Effector memory CD4-positive, alpha-beta T cell (primary cell): Measurements from ENCODE around the gene DGCR2.
"Not testable (repeated sequence)": the region's sequence is repeated elsewhere in the genome, so short reads cannot be mapped to it uniquely, and the experiment has no call there.

Source experiments
- DNase-seq, 3 donors: peaks; one replicate each; pipeline ENCODE4 v3.0.0-alpha.2; 2020
- H3K27ac ChIP-seq: 2 replicates; pipeline ENCODE4 v1.7.0; 2013; ENCODE audit warnings: mild to moderate bottlenecking, low read length, moderate library complexity; ENCODE audit not compliant: insufficient read depth, poor library complexity, severe bottlenecking
- H3K27me3 ChIP-seq: replicated peaks from 2 replicates; pipeline ENCODE4 v1.7.0; 2013; ENCODE audit warnings: mild to moderate bottlenecking, low read length; ENCODE audit not compliant: insufficient read depth, control insufficient read depth, poor library complexity, severe bottlenecking
- H3K36me3 ChIP-seq: 2 replicates; pipeline ENCODE4 v1.7.0; 2013; ENCODE audit warnings: mild to moderate bottlenecking, low read length, moderate library complexity; ENCODE audit not compliant: control insufficient read depth, insufficient read depth
- H3K4me1 ChIP-seq: 2 replicates; pipeline ENCODE4 v1.7.0; 2013; ENCODE audit warnings: low read length, mild to moderate bottlenecking; ENCODE audit not compliant: control insufficient read depth, insufficient read depth, poor library complexity, severe bottlenecking
- H3K4me3 ChIP-seq: 2 replicates; pipeline ENCODE4 v1.7.0; 2013; ENCODE audit warnings: low read length, low read depth, mild to moderate bottlenecking; ENCODE audit not compliant: insufficient read depth, poor library complexity, severe bottlenecking
- H3K9me3 ChIP-seq: 2 replicates; pipeline ENCODE4 v1.7.0; 2013; ENCODE audit warnings: mild to moderate bottlenecking, low read length, moderate library complexity; ENCODE audit not compliant: control insufficient read depth

DGCR2 gene

GRCh38 chr22:19052941-19053541 lies 69.2 kb downstream of the DGCR2 start:
- no peak overlapping the region for H3K27ac ChIP-seq
- no peak for DNase-seq

DNA sequence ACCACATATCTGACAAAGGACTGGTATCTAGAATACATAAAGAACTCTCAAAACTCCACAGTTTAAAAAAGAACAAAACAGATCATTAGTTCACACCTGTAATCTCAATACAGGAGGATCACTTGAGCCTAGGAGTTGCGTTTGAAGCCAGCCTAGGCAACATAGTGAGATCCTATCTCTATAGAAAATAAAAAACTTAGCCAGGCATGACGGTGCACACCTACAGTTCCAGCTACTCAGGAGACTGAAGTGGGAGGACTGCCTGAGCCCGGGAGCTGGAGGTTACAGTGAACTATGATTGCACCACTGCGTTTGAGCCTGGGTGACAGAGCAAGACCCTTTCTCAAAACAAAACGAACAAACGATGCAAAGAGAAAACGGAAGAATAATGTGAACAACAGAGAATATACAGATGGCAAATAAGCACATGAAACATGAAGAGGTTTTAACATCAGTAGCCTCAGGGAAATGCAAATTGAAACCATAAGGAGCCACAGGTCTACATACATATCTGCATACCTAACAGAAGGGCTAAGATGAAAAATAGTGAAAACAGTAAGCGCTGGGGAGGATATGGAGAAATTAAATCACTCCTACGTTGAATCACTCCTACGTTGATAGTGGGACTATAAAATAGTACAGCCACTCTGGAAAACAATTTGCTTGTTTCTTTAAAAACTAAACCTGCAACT lies 70.7 kb downstream of the DGCR2 start:
- H3K36me3 ChIP-seq: peaks cover 51% of the 10 kb centered on the region
- H3K4me3 ChIP-seq: no peak overlapping the region
- H3K27me3 ChIP-seq: no peaks in the 10 kb centered on the region
- H3K27ac ChIP-seq: no peak overlapping the region
- no peak for DNase-seq
- H3K9me3 ChIP-seq: no peaks in the 10 kb centered on the region
- H3K4me1 ChIP-seq: no peaks in the 10 kb centered on the region

More at GRCh38 chr22:19052941-19053541, 69.2 kb downstream of the DGCR2 start:
- H3K4me1 ChIP-seq: no peaks in the 10 kb centered on the region
- H3K36me3 ChIP-seq: peaks cover 51% of the 10 kb centered on the region
- H3K9me3 ChIP-seq: no peaks in the 10 kb centered on the region
- H3K27me3 ChIP-seq: no peaks in the 10 kb centered on the region
- no peak overlapping the region for H3K4me3 ChIP-seq

DNA sequence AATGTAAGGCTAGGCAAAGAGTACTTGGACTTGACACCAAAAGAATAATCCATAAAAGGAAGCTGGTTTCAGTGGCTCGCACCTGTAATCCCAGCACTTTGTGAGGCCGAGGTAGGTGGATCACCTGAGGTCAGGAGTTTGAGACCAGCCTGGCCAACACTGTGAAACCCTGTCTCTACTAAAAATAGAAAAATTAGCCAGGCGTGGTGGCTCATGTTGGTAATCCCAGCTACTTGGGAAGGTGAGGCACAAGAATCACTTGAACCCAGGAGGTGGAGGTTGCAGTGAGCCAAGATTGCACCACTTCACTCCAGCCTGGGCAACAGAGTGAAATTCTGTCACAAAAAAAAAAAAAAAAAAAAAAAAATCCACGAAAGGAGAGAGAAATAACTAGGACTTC lies 71.4 kb downstream of the DGCR2 start:
- not testable (repeated sequence) for H3K4me1 ChIP-seq, H3K9me3 ChIP-seq, DNase-seq, H3K4me3 ChIP-seq, H3K27ac ChIP-seq, H3K27me3 ChIP-seq
- H3K36me3 ChIP-seq: peaks cover 52% of the 10 kb centered on the region

DNA sequence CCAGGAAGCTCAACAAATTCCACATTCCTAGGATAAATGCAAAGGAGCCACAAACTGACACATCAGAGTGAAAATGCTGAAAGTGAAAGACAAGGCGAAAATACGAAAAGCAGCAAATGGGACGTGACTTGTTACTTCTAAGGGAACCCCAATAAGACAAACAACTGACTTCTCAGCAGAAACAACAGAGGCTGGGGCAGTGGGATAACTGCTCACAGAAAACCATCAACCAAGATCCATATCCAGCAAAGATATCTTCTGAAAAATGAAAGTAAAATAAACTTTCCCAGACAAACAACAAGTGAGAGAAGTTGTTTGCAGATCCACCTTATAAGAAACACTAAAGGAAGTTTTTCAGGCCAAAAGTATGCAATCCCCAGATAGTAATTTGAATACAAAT lies 72.1 kb downstream of the DGCR2 start:
- Histone ChIP-seq H3K9me3 (no peaks in the 10 kb centered on the region), H3K27ac (no peak overlapping the region), H3K4me1 (no peaks in the 10 kb centered on the region), H3K36me3 (peaks cover 52% of the 10 kb centered on the region), H3K27me3 (no peaks in the 10 kb centered on the region), H3K4me3 (no peak overlapping the region)
- no peak for DNase-seq

GRCh38 chr22:19048531-19048930 lies 73.7 kb downstream of the DGCR2 start:
- no peaks in the 10 kb centered on the region for H3K27me3 ChIP-seq
- H3K9me3 ChIP-seq: no peaks in the 10 kb centered on the region
- H3K4me3 ChIP-seq: no peak overlapping the region
- no peak for DNase-seq
- no peaks in the 10 kb centered on the region for H3K4me1 ChIP-seq
- no peak overlapping the region for H3K27ac ChIP-seq
- peaks cover 68% of the 10 kb centered on the region for H3K36me3 ChIP-seq

GRCh38 chr22:19047993-19048392 lies 74.2 kb downstream of the DGCR2 start:
- Histone ChIP-seq H3K9me3 (no peaks in the 10 kb centered on the region), H3K4me3 (no peak overlapping the region), H3K27me3 (no peaks in the 10 kb centered on the region), H3K27ac (no peak overlapping the region), H3K4me1 (no peaks in the 10 kb centered on the region), H3K36me3 (peaks cover 67% of the 10 kb centered on the region)
- DNase-seq: no peak

DNA sequence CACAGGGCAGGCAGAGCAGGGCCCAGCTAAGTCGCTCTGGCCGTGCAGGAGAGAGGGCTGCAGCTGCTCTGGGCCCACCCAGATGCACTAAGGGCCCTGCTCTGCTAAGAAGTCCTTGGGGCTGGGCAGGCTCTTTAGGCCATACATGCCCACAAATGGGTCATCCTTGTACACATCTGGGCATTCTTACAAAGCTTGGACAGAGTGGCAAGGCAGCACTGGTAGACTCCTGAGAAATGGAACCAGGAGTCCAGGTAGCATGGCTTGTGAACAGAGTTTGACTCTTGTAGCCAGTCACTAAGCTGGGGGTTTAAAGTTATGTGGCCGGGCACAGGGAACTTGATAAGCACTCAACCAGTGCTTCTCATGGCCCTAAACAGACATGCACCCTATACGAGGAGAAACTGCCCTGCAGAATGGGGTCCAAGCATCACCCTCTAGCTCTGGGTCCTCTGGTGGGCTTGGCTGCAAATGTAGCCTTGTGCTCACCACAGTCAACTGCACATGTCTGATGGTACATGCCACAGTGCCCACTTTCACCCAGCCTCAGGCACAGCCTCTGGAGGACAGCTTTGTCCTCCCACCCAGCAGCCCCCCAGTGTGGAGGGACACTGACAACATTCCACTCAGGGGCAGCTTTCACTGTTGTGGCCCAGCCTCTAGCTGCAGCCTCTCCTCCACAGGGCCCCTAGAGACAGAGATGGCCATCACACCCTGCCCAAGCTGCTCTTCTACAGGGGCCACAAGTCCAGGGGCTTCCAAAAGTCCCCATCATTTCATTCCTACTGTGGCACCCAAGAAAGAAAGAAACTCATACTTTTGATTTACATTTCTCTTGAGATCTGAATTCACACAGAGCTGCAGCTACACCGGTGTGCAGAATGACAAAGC lies 75.2 kb downstream of the DGCR2 start:
- H3K4me3 ChIP-seq: no peak overlapping the region
- no peaks in the 10 kb centered on the region for H3K9me3 ChIP-seq
- no peak for DNase-seq
- peaks cover 77% of the 10 kb centered on the region for H3K36me3 ChIP-seq
- H3K4me1 ChIP-seq: no peaks in the 10 kb centered on the region
- H3K27me3 ChIP-seq: no peaks in the 10 kb centered on the region
- H3K27ac ChIP-seq: no peak overlapping the region

- Histone ChIP-seq H3K36me3 (peaks cover 79% of the 10 kb centered on the region), H3K27me3 (no peaks in the 10 kb centered on the region), H3K4me3 (no peak overlapping the region), H3K4me1 (no peaks in the 10 kb centered on the region), H3K27ac (no peak overlapping the region), H3K9me3 (no peaks in the 10 kb centered on the region)
- DNase-seq: no peak
These were observed 75.9 kb downstream of the DGCR2 start for GRCh38 chr22:19046287-19046686.

DNA sequence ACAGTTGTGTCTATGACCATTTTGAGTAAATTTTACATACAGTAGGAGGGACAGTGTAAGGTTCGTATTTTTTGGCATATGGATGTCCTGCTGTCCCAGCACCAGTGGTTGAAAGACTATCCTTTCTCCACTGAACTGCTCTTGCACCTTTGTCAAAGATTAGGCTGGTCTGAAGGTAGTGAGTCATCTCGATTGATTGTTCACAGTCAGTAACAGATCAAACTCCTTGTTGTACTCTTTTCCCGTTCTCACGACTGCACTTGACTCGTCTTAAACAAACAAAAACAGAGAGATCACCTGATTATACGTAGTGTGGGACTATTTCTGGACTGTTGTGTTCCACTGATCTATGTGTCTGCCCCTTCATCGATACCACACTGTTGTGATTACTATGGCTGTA lies 77.1 kb downstream of the DGCR2 start:
- Histone ChIP-seq H3K27me3 (no peaks in the 10 kb centered on the region), H3K9me3 (no peaks in the 10 kb centered on the region), H3K4me3 (no peak overlapping the region), H3K27ac (no peak overlapping the region), H3K4me1 (no peaks in the 10 kb centered on the region), H3K36me3 (peaks cover 90% of the 10 kb centered on the region)
- no peak for DNase-seq

DNA sequence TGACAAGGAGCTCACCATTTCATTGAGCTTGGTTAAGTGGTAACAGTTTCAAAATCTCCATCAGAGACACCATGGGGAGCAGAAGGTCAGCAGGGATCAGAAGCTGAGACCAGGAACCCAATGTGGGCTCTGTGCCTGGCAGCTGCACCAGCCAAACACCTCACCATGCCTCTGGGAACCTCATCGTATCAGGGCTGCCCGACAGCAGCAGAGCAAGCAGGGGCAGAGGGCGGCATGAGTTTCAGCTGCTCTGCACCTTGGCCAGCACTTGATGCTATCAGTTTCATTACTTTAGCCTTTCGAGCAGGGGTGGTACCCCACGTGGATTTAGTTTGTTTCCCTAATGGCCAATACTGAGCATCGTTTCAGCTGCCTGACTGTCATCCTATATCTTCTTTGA lies 77.8 kb downstream of the DGCR2 start:
- H3K4me3 ChIP-seq: no peak overlapping the region
- H3K27ac ChIP-seq: no peak overlapping the region
- no peaks in the 10 kb centered on the region for H3K4me1 ChIP-seq
- H3K36me3 ChIP-seq: peaks cover 97% of the 10 kb centered on the region
- DNase-seq: no peak
- H3K9me3 ChIP-seq: no peaks in the 10 kb centered on the region
- no peaks in the 10 kb centered on the region for H3K27me3 ChIP-seq
